Cardiac fibroblast (primary cell): Measurements from ENCODE around the gene TRIM8.

Experiments used
- DNase-seq, 2 donors: peaks; one replicate each; pipeline versions ENCODE4 v3.0.0 to v3.0.0-alpha.2; 2010; ENCODE audit warnings: low read depth in 2 of 2
- H3K4me3 ChIP-seq, 2 donors: replicated peaks in 1 of 2; 1 replicate in 1 of 2; 2 replicates in 1 of 2; pipeline ENCODE4 v1.5.1; 2011; ENCODE audit warnings: low read depth in 2 of 2, low read length in 2 of 2, mild to moderate bottlenecking in 2 of 2, moderate library complexity in 1 of 2
- TF ChIP-seq, protein P1 (sequence below): IDR thresholded peaks from one replicate; pipeline ENCODE4 v1.5.1; 2011; ENCODE audit warnings: low read depth, mild to moderate bottlenecking, low read length, inconsistent platforms

TRIM8 gene

DNA sequence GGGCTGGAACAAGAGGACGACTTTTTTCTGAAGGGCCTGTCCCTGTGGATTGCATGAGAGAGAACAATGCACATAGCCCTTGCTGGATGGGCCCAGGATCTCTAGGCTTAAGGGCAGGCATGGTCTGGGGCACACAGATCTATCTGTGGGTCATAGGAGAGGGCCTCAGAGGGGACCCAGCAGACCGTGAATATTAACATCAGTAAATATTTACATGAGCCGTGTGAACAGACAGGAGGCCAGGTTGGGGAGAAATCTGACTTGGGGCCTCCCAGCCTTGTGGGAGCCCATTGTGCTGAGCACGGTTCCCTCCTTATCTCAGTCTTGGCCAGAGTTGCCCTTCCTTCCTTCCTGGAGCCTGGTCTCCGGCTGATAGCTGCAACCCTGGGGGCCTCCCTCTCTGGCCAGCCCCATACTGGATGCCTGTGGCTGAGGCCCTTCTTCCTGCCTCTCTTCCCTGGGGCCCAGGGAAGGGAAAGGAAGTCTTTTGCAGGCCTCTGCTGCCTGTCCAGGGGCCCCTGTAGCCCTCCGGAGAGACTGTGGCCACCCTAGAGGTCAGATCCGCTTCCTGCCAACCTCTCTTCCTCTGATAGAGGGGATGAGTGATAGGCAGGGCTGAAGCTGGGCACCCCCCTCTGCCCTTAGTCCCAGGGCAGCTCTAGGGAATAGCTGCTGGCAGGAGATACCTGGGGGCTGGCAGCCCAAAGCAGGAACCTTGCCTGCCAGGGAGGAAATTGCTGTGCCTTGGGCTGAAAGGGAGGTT lies 44.5 kb upstream of the TRIM8 start:
- H3K4me3 ChIP-seq: no peak overlapping the region
- peak in 1 of 2 donors; percentile 88 for DNase-seq
- TF ChIP-seq, protein P1, sequence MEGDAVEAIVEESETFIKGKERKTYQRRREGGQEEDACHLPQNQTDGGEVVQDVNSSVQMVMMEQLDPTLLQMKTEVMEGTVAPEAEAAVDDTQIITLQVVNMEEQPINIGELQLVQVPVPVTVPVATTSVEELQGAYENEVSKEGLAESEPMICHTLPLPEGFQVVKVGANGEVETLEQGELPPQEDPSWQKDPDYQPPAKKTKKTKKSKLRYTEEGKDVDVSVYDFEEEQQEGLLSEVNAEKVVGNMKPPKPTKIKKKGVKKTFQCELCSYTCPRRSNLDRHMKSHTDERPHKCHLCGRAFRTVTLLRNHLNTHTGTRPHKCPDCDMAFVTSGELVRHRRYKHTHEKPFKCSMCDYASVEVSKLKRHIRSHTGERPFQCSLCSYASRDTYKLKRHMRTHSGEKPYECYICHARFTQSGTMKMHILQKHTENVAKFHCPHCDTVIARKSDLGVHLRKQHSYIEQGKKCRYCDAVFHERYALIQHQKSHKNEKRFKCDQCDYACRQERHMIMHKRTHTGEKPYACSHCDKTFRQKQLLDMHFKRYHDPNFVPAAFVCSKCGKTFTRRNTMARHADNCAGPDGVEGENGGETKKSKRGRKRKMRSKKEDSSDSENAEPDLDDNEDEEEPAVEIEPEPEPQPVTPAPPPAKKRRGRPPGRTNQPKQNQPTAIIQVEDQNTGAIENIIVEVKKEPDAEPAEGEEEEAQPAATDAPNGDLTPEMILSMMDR: no peak

- TF ChIP-seq, protein P1: no peak
- H3K4me3 ChIP-seq: no peak overlapping the region
- DNase-seq: no peak
Measured at GRCh38 chr10:102600816-102601215, 43.5 kb upstream of the TRIM8 start.

- no peak for DNase-seq
- no peak overlapping the region for H3K4me3 ChIP-seq
- TF ChIP-seq, protein P1: no peak
Measured at GRCh38 chr10:102601639-102602038, 42.6 kb upstream of the TRIM8 start.

DNA sequence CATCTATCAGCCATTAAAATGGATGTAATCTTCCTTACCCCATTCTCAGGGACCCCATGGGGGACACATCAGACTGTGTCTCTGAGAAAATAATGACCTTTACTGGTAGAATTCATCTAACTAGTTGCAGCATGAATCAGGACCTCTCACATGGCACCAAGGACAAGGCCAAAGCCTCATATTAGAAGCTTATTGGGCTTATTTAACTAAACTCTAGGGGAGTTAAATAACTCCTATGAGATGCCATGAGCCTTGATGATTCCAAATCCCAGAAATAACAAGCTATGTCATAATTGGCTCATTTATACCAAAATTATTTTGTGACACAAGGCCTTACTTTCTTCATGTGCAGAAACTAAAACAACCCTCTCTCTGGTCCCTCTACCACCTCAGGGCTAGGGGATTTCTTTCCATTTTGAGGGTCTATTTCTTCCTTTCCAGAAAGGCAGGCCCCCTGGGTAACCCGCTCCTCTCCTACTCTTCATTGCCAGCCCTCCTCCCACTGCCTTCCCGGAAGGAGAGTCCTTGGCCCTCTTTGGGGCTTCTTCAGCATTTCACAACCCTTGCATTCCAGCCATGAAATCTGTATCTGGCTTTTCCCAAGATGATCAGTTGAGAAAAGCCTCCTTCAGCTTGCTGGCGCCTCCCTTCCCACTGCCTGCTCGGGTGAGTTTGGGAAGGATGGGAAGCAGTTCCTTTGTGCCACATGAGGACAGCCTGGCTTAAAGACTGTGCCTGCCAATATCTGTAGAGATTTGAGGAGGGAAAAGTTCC lies 41.8 kb upstream of the TRIM8 start:
- peak; percentile 47 to 83 for DNase-seq
- no peak overlapping the region for H3K4me3 ChIP-seq
- TF ChIP-seq, protein P1: no peak

DNA sequence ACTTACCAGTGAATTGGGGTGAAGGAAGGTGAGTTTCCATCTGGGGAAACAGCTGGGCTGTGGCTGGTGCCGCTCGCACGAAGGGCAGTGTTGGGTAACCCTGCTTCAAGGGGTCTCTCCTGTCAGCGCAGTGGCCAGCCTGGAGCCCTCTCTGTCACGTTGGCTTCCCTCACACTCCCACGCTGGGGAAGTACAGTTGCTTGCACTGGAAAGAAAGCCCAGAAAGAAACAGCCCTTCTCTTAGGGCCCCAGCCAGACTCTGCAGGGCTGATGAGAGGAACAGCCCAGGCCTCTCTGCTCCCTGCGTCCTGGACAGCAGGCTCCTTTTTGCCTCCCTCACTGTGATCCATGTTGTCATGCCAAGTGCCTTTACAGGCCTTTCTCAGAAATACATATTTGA lies 40.3 kb upstream of the TRIM8 start:
- TF ChIP-seq, protein P1: no peak
- H3K4me3 ChIP-seq: no peak overlapping the region
- DNase-seq: peak in 1 of 2 donors; percentile 65

GRCh38 chr10:102604439-102604841 lies 39.8 kb upstream of the TRIM8 start:
- H3K4me3 ChIP-seq: no peak overlapping the region
- DNase-seq: peak; percentile 82 to 88
- TF ChIP-seq, protein P1: no peak
